Transverse colon (tissue), 3 donors: ENCODE data around the gene PDZD2.

Experiments used
- POLR2A ChIP-seq: fragments of 450-650 bp; IDR thresholded peaks from one replicate; pipeline ENCODE4 v1.6.1; 2016; ENCODE audit warnings: antibody characterized with exemption, mild to moderate bottlenecking, moderate library complexity
- TF ChIP-seq, protein P1 (sequence below), 5 experiments: fragments of 200-600 bp in 3 of 5; fragments of 450-650 bp in 2 of 5; sonication (generic) in 3 of 5; IDR thresholded peaks; 1 replicate in 2 of 5; 2 replicates in 3 of 5; pipeline ENCODE4 v1.5.1; 2016 to 2017; ENCODE audit warnings: antibody characterized with exemption in 5 of 5, inconsistent platforms in 3 of 5, mild to moderate bottlenecking in 2 of 5, moderate library complexity in 1 of 5

GRCh38 chr5:32047056-32047455 lies 408.1 kb downstream of the PDZD2 start:
- TF ChIP-seq POLR2A, result no peak
- TF ChIP-seq, protein P1, sequence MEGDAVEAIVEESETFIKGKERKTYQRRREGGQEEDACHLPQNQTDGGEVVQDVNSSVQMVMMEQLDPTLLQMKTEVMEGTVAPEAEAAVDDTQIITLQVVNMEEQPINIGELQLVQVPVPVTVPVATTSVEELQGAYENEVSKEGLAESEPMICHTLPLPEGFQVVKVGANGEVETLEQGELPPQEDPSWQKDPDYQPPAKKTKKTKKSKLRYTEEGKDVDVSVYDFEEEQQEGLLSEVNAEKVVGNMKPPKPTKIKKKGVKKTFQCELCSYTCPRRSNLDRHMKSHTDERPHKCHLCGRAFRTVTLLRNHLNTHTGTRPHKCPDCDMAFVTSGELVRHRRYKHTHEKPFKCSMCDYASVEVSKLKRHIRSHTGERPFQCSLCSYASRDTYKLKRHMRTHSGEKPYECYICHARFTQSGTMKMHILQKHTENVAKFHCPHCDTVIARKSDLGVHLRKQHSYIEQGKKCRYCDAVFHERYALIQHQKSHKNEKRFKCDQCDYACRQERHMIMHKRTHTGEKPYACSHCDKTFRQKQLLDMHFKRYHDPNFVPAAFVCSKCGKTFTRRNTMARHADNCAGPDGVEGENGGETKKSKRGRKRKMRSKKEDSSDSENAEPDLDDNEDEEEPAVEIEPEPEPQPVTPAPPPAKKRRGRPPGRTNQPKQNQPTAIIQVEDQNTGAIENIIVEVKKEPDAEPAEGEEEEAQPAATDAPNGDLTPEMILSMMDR (IDR thresholded peaks at IDR 0.05), result no peak
